ENCODE data around the gene KITLG. TPM values are rescaled to one million over a fixed set of nuclear protein-coding genes. Genes with fewer than 3 reads are reported as not detected.
A peak's percentile ranks its signal among the peaks of the same experiment; 100 is the strongest.

The KITLG gene
- total RNA-seq, 1 donor: 110 TPM

- TF ChIP-seq, protein P1, sequence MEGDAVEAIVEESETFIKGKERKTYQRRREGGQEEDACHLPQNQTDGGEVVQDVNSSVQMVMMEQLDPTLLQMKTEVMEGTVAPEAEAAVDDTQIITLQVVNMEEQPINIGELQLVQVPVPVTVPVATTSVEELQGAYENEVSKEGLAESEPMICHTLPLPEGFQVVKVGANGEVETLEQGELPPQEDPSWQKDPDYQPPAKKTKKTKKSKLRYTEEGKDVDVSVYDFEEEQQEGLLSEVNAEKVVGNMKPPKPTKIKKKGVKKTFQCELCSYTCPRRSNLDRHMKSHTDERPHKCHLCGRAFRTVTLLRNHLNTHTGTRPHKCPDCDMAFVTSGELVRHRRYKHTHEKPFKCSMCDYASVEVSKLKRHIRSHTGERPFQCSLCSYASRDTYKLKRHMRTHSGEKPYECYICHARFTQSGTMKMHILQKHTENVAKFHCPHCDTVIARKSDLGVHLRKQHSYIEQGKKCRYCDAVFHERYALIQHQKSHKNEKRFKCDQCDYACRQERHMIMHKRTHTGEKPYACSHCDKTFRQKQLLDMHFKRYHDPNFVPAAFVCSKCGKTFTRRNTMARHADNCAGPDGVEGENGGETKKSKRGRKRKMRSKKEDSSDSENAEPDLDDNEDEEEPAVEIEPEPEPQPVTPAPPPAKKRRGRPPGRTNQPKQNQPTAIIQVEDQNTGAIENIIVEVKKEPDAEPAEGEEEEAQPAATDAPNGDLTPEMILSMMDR (IDR thresholded peaks at IDR 0.05; ENCODE audit: insufficient read depth, low read length): no peak
- no peak overlapping the region for H3K4me3 ChIP-seq (ENCODE audit: low read depth, low read length)
- no peak for DNase-seq (ENCODE audit: low read depth)
These were observed 85.8 kb downstream of the KITLG start for GRCh38 chr12:88494520-88494919.

GRCh38 chr12:88493636-88494035, 86.6 kb downstream of the KITLG start:
- DNase-seq (ENCODE audit: low read depth): peak; percentile 88
- TF ChIP-seq, protein P1 (IDR thresholded peaks at IDR 0.05; ENCODE audit: insufficient read depth, low read length): no peak
- H3K4me3 ChIP-seq (ENCODE audit: low read depth, low read length): no peak overlapping the region

- TF ChIP-seq, protein P1 (IDR thresholded peaks at IDR 0.05; ENCODE audit: insufficient read depth, low read length): no peak
- H3K4me3 ChIP-seq (ENCODE audit: low read depth, low read length): no peak overlapping the region
- DNase-seq (ENCODE audit: low read depth): no peak
These were observed 89.8 kb downstream of the KITLG start for GRCh38 chr12:88490425-88490824.

DNA sequence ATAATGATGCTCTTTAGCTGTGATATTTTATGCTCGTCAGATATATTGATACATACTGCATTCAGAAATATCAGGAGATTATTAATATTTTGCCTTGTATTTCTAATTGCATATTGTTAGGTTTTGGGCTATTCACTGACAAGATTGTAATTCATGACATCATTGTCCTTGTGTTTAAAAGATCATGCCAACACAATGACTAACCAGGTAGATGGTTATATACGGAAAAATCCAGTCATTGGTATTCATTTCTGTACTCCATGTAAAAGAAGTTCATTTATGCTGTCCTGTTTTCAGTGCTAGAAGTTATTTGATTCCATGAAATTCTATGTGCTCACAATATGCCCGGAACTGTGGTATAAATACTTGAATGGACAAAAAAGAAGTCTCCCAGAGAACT, 107.5 kb downstream of the KITLG start:
- TF ChIP-seq, protein P1 (IDR thresholded peaks at IDR 0.05; ENCODE audit: insufficient read depth, low read length): no peak
- H3K4me3 ChIP-seq (ENCODE audit: low read depth, low read length): no peak overlapping the region
- DNase-seq (ENCODE audit: low read depth): peak; percentile 53

DNA sequence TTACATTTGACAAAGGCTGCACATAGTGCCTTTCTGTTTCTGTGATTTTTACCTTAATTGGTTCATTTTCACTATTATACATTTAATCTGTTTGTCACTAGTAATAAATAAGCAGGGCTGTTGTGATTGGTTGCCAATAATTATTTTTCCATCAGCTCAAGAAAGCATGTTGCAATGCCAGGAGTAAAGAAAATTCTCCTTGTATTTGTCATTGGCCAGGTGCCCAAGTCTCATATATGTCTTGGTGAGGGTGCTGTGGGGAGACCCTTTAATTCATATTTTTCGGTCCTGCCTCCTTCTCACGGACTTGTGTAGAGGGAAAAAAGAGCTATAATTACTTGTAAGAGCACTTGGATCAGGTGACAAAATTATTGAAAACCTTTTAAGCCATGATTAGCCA, 108.0 kb downstream of the KITLG start:
- H3K4me3 ChIP-seq (ENCODE audit: low read depth, low read length): no peak overlapping the region
- TF ChIP-seq, protein P1 (IDR thresholded peaks at IDR 0.05; ENCODE audit: insufficient read depth, low read length): no peak
- DNase-seq (ENCODE audit: low read depth): peak; percentile 40

DNA sequence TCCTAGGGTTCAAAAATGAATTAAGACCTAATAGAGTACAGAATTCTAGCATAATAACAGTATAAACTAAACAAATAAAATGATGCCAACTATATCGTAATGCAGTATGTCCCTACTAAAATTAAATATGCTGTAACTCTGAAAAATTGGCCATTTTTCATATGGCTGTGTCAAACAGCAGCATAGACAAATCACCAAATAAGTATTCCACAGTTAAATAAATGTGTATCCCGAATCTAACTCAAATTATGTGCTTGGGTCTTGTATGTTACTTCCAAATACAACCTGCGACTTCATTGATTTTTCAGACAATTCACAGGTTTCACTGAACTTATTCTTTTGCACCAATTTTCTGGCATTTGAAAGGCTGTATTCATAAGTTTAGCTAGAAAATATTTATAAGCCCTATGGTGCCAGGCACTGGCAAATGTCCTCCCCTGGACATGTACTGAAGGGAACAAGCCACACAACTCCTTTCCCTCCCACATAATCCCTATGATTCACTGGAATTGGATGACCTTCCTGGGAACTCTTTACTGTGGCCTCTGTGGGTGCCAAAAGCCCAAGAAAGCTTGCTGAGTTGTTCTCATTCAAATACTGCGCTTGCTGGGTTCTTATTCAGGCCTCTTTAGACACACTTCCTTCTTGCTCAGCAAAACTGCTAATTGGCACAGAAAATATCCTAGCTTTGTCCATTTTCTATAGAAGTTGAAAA, 108.8 kb downstream of the KITLG start:
- TF ChIP-seq, protein P1 (IDR thresholded peaks at IDR 0.05; ENCODE audit: insufficient read depth, low read length): no peak
- H3K4me3 ChIP-seq (ENCODE audit: low read depth, low read length): no peak overlapping the region
- DNase-seq (ENCODE audit: low read depth): peak; percentile 92

- peak; percentile 16 for DNase-seq (ENCODE audit: low read depth)
- no peak overlapping the region for H3K4me3 ChIP-seq (ENCODE audit: low read depth, low read length)
- TF ChIP-seq, protein P1 (IDR thresholded peaks at IDR 0.05; ENCODE audit: insufficient read depth, low read length): no peak
These were observed 111.1 kb downstream of the KITLG start for GRCh38 chr12:88469154-88469553.

Data from fibroblast of the aortic adventitia (primary cell).